Measurements from ENCODE around the gene DDX56. TPM values are rescaled to one million over a fixed set of nuclear protein-coding genes. Genes with fewer than 3 reads are reported as not detected.
"Not testable (repeated sequence)": the region's sequence is repeated elsewhere in the genome, so short reads cannot be mapped to it uniquely, and the experiment has no call there.

The DDX56 gene
- polyA plus RNA-seq, 1 donor, result 56.7 TPM

GRCh38 chr7:44562622-44562962 is 11.1 kb downstream of the DDX56 start:
- not testable (repeated sequence) for DNase-seq (ENCODE audit: low read depth)

DNA sequence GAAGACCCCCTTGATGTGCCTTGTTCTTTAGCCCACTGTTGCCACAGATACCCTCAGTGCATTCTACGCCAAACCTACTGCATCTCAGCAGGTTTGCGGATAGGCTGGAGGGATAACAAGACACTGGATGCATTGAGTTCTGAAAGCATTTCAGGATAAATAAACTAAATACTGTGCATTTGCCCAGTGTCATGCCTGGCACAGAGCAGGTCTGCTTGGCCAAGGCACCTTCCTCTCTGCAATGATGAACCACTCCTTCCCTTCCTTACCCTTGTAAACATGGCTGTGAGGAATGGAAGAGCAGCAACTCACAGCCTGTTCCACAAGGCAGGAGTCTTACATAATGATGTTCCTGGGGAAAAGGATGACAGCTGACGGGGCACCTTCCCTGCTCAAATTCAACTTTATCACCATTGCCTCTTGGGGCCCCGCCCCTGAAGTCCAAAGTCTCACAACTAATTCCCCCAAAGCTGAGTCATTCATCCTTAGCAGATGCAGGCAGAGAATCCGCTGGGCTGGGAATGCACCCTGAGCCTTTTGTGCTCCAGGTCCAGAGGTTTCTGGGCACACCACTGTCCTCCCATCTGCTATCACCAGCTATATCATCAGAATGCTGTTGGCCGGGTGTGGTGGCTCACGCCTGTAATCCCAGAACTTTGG is 11.6 kb downstream of the DDX56 start:
- no peak for DNase-seq (ENCODE audit: low read depth)

DNA sequence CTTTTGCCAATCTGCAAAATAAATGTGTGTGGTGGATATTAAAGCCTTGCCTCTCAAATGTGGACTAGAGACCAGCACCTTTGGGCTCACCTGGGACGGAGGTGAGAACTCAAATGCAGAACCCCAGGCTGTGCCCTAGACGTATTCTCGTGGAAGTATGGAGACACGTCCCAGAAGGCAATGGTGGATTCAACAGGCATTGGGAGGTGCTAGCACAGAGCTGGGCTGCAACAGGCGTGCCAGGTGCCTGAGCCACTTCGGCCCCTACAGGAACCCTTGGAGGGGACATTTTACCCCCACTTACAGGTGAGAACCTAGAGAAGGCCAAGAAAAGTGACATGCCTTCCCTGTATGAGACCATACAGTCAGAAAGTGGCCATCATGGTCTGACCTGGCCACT is 12.2 kb downstream of the DDX56 start:
- no peak for DNase-seq (ENCODE audit: low read depth)

- DNase-seq (ENCODE audit: low read depth), result no peak
Measured at GRCh38 chr7:44559485-44559884, 14.2 kb downstream of the DDX56 start.

DNA sequence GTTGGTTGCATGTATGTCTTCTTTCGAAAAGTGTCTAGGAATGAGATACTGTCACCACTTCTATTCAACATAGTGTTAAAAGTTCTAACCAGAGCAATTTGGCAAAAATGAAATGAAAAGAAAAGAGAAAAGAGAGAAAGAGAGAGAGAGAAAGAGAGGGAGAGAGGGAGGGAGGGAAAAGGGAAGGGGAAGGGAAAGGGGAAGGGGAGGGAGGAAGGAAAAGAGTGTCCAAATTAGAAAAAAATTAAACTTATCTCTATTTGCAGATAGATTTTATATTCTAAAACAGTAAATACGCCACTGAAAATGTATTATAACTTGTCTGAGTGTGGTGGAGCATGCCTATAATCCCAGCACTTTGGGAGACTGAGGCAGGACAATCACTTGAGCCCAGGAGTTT is 16.2 kb downstream of the DDX56 start:
- no peak for DNase-seq (ENCODE audit: low read depth)

DNA sequence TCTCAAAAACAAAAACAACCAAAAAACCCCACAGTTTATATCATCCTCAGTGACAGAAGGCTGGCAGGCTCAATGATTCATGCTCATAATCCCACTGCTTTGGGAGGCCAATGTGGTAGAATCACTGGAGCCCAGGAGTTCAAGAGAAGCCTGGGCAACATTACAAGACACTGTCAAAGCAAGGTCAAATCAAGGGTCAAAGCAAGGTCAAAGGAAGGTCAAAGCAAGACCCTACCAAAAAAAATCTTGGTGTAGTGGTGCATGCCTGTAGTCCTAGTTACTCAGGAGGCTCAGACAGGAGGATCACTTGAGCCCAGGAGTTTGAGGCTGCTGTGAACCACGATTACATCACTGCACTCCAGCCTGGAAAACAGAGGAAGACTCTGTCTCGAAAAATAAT is 18.4 kb downstream of the DDX56 start:
- no peak for DNase-seq (ENCODE audit: low read depth)

- DNase-seq (ENCODE audit: low read depth), result not testable (repeated sequence)
Measured at GRCh38 chr7:44552473-44553005, 21.2 kb downstream of the DDX56 start.

GRCh38 chr7:44549457-44549856 is 24.3 kb downstream of the DDX56 start:
- DNase-seq (ENCODE audit: low read depth), result no peak

DNA sequence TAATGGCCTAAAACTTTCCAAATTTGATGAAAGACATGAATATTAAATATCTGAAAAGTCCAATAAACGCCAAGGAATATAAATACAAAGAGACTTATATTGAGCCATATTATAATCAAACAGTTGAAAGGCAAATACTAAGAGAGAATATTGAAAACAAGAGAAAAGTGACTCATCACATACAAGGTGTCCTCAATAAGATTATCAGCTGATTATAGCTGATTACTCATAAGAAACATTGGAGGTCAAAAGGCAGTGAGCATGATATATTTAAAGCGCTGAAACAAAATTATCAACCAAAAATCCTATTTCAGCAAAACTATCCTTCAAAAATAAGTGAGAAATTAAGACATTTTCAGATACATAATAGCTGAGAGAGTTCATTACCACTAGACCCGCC is 24.8 kb downstream of the DDX56 start:
- no peak for DNase-seq (ENCODE audit: low read depth)

DNA sequence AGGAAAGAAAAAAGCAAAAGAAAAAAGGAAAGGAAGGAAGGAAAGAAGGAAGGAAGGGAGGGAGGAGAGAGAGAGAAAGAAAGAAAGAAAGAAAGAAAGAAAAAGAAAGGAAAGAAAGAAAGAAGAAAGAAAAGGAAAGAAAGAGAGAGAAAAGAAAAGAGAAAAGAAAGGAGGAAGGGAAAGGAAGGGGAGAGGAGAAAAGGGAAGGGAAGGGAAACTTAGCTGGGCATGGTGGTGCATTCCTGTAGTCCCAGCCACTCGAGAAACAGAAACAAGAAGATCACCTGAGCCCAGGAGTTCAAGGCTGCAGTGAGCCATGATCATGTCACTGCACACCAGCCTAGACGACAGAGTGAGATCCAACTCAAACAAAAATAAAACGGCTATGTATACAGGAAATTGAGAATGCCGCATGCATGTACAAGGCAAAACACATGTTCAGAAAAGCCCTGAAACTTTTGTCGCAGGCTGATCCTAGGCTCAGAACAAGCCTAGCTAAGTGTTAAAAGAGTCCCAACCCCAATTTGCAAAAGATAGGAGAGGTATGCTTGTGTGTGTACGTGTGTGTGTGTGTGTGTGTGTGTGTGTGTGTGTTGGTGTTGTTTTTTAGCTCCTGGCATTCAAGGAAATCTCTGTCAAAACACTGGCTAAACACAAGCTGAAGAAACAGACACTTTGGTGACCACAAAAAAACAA is 26.0 kb downstream of the DDX56 start:
- DNase-seq (ENCODE audit: low read depth), result no peak

- no peak for DNase-seq (ENCODE audit: low read depth)
Measured at GRCh38 chr7:44541876-44542610, 31.7 kb downstream of the DDX56 start.

DNA sequence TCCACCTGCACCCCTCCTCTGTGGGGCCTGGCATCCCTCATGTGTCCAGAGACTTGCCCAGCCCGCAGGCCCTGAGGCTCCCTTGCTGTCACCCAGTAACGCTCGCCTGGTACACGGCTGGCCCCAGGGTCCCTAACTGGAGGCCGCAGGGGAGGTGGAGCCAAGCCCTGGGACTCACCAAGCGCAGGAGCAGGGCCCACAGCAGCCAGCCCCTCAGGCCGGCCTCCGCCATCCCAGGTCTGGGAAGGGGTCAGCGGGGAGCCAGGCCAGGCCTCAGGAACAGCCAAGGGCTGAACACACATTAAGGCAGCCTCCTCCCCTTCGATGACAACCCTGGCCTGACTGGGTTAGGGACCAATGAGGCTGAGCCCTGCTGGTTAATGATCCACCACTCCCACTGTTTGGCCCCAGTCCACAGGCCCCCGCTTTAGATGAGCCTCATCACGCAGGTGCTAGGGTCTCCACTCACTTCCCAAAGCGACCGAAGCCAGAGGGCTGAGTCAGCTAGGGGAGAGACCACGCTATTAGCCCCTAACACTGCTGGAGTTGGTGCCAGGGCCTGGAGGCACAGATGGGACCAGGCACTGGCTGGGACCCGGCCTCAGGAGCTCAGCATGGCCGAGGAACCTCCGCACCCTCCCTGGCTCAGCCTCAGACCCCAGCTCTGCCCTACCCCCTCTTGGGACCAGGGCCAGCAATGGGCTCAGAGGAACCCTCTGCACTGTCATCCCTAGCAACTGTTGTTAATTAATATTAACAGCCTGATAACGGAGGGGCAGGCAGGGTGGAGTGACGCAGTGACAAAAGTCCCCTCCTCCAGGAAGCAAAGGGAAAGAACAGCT is 32.5 kb downstream of the DDX56 start, which contains the start of gene NPC1L1:
Gene NPC1L1, minus strand, starts transcription at position 303 of the 842 bp plus-strand sequence. Its CDS starts 71 bp downstream, at position 232.
- no peak for DNase-seq (ENCODE audit: low read depth)

- no peak for DNase-seq (ENCODE audit: low read depth)
Measured at GRCh38 chr7:44540592-44541027, 33.1 kb downstream of the DDX56 start.

GRCh38 chr7:44539669-44540506 is 33.8 kb downstream of the DDX56 start:
- no peak for DNase-seq (ENCODE audit: low read depth)

GRCh38 chr7:44538798-44539668 is 34.7 kb downstream of the DDX56 start:
- DNase-seq (ENCODE audit: low read depth), result no peak

DNA sequence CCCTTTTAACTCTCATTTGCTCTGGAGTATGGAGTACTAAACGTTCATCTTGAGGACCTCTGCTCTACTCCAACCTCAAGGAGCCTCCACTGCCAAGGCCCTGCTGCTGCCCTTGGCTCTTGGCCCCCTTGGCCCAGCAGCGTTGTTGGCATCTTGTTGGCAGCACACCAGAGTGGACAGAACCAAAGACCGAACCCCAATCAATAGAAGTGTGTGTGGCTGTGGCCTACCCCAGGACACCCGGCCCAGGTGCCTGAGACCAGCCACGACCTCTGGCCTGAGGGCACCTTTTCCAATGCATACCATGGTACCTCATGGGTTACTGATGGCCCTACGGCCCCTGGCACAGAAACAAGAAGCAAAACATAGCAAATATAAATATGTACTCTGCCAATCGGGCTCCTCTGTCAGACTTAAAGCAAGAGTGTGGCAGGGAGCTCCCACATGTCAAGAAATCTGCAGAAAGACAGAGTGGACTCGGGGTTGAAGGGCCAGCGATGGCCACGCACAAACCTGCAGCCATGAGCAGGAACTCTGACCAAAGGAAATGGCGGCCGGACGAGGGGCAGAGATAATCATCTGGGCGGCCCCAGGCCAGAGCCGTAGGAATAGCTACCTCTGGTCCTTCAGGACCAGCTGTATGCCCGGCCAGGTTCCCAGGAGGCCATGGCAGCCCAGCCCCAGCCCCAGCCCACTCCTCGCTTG is 35.5 kb downstream of the DDX56 start:
- no peak for DNase-seq (ENCODE audit: low read depth)

DNA sequence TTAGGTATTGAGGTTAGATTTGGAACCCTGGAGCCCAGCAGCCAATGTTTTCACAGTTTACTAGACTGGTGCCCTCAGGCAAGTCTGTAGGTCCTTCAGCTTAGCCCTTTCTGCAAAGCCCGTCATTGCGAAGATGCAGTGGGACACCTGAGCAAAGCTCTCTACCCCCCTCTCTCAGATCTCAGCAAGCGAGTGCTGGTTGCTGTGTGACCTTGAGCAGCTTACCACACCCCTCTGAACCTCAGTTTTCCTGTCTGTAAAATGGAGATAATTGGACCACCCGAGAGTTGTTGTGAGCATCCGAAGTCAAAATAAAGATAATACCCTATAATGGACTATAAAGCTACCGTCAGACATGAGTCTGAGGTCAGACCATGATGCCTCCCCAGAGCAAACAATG is 36.3 kb downstream of the DDX56 start:
- DNase-seq (ENCODE audit: low read depth), result no peak

DNA sequence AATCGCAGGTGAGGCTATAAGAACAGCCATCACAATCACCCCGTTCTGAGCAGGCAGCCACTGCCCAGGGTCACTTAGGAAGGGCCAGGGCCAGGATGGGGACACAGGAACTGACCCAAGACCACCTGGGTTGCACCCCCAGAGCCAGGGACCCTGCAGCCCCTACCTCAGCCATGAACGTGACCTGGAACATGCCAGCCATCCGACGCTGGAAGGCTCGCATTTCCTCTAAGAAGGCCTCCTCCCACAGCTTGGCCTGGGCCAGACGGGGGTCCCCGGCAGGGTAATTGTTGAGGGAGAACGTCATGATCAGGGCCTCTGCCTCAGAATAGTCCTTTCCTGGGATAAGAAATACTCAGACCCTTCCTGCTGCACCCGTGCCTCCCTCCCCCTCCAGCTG is 37.6 kb downstream of the DDX56 start:
- DNase-seq (ENCODE audit: low read depth), result no peak
